HepG2 (cell line): ENCODE results near the gene HNF1B. TPM values are rescaled to one million over a fixed set of nuclear protein-coding genes. Genes with fewer than 3 reads are reported as not detected.

Source experiments
- ATAC-seq: fragments of 200-7000 bp; cut with Tn5 transposase; 3 replicates; pipeline ENCODE4 v1.9.1; 2020; ENCODE audit warnings: mild to moderate bottlenecking, moderate library complexity
- BruUV-seq: library from RNA; stranded (reverse); fragments of 400-500 nt; replicated peaks from 2 replicates; lab custom pipeline; 2021; lab: Mats Ljungman, UMichigan
- CTCF ChIA-PET: fragments of 300-600 bp; formaldehyde crosslinking; extraction: SDS; loops from one replicate; lab custom pipeline; 2021; ENCODE audit warnings: low total read pairs, inconsistent platforms, low intra/inter-chr PET ratio; lab: Yijun Ruan, JAX
- POLR2A ChIA-PET: fragments of 350-600 bp; sonication (Branson Sonifier 250); formaldehyde crosslinking; loops from one replicate; lab custom pipeline; 2020; ENCODE audit warnings: antibody characterized with exemption, inconsistent platforms; lab: Yijun Ruan, JAX
- DNase-seq: peaks from one replicate; pipeline ENCODE4 v3.0.0-alpha.2; 2015; ENCODE audit warnings: low spot score
- FAIRE-seq: peaks from 3 replicates; lab custom pipeline; 2011; peaks lifted over from hg19 to GRCh38; lab: Jason Lieb, UNC
- H2AFZ ChIP-seq: one replicate; pipeline ENCODE4 v1.6.1; 2011; ENCODE audit warnings: low read length, inconsistent platforms
- H3K27ac ChIP-seq: fragments of 300-600 bp; 3 replicates; pipeline ENCODE4 v1.8.0; 2011; ENCODE audit warnings: mixed run types, mild to moderate bottlenecking, mixed read lengths, low read length, inconsistent platforms; ENCODE audit not compliant: insufficient read depth; ENCODE audit errors: extremely low read length
- H3K27me3 ChIP-seq, 2 experiments: fragments of 200-600 bp in 1 of 2; 2 replicates in 1 of 2; 3 replicates in 1 of 2; pipeline versions ENCODE4 v1.6.0 to v1.8.0; 2011; ENCODE audit warnings: low read length in 2 of 2, mild to moderate bottlenecking in 2 of 2, moderate library complexity in 2 of 2, inconsistent platforms in 1 of 2; ENCODE audit not compliant: insufficient read depth in 2 of 2, control insufficient read depth in 1 of 2
- H3K36me3 ChIP-seq, 2 experiments: fragments of 200-600 bp in 1 of 2; replicated peaks in 1 of 2; 2 replicates in 1 of 2; 3 replicates in 1 of 2; pipeline versions ENCODE4 v1.5.1 to v1.8.0; 2011; ENCODE audit warnings: low read length in 2 of 2, inconsistent platforms in 1 of 2; ENCODE audit not compliant: insufficient read depth in 2 of 2, control insufficient read depth in 1 of 2
- H3K4me1 ChIP-seq: 2 replicates; pipeline ENCODE4 v1.5.1; 2012; ENCODE audit warnings: low read length, inconsistent platforms; ENCODE audit not compliant: insufficient read depth
- H3K4me2 ChIP-seq: 2 replicates; pipeline ENCODE4 v1.6.0; 2011; ENCODE audit warnings: low read depth, low read length, inconsistent platforms
- H3K4me3 ChIP-seq, 3 experiments: fragments of 200-600 bp in 1 of 3; sonication (generic), shearing (Covaris generic) in 1 of 3; replicated peaks in 1 of 3; 2 replicates each; pipeline ENCODE4 v1.5.1; 2011 to 2016; ENCODE audit warnings: low read length in 3 of 3, inconsistent platforms in 2 of 3, low read depth in 2 of 3, mild to moderate bottlenecking in 2 of 3, control low read depth in 1 of 3, mixed read lengths in 1 of 3; ENCODE audit not compliant: insufficient read depth in 1 of 3
- H3K79me2 ChIP-seq: one replicate; pipeline ENCODE4 v1.6.1; 2011; ENCODE audit warnings: low read length, inconsistent platforms; ENCODE audit not compliant: insufficient read depth
- H3K9ac ChIP-seq: 2 replicates; pipeline ENCODE4 v1.6.0; 2011; ENCODE audit warnings: mild to moderate bottlenecking, low read depth, low read length, inconsistent platforms; ENCODE audit not compliant: insufficient read depth
- H3K9me3 ChIP-seq: 2 replicates; pipeline ENCODE4 v1.5.1; 2012; ENCODE audit warnings: mild to moderate bottlenecking, low read length
- H4K20me1 ChIP-seq: 2 replicates; pipeline ENCODE4 v1.6.0; 2011; ENCODE audit warnings: inconsistent platforms, mild to moderate bottlenecking, low read length, moderate library complexity; ENCODE audit not compliant: insufficient read depth
- GPBP1L1 ChIP-seq: sonication (generic); formaldehyde crosslinking; IDR thresholded peaks from 2 replicates; pipeline ENCODE4 v1.5.0; 2020; ENCODE audit warnings: mild to moderate bottlenecking, missing genetic modification reagents
- TCF12 ChIP-seq, 2 experiments: fragments of 450-650 bp in 1 of 2; sonication (generic) in 1 of 2; formaldehyde crosslinking in 1 of 2; IDR thresholded peaks; 2 replicates each; pipeline versions ENCODE4 v1.6.1 to v1.8.0; 2017 to 2022; ENCODE audit warnings: antibody characterized with exemption in 1 of 2, mild to moderate bottlenecking in 1 of 2, missing genetic modification reagents in 1 of 2, moderate library complexity in 1 of 2
- ZBTB7B ChIP-seq: sonication (generic); formaldehyde crosslinking; IDR thresholded peaks from 2 replicates; pipeline ENCODE4 v1.4.0; 2020; ENCODE audit warnings: missing genetic modification reagents
- ZFP37 ChIP-seq: sonication (generic); formaldehyde crosslinking; IDR thresholded peaks from 2 replicates; pipeline ENCODE4 v1.4.0; 2020; ENCODE audit warnings: missing genetic modification reagents, borderline replicate concordance
- ZNF205 ChIP-seq: IDR thresholded peaks from 2 replicates; pipeline ENCODE4 v1.6.1; 2018; ENCODE audit warnings: missing biosample characterization, missing genetic modification reagents
- ZNF609 ChIP-seq: sonication (generic); formaldehyde crosslinking; IDR thresholded peaks from 2 replicates; pipeline ENCODE4 v1.4.0; 2020; ENCODE audit warnings: mild to moderate bottlenecking, missing genetic modification reagents, borderline replicate concordance
- ZNF678 ChIP-seq: sonication (generic); formaldehyde crosslinking; IDR thresholded peaks from 2 replicates; pipeline ENCODE4 v1.4.0; 2020; ENCODE audit warnings: mild to moderate bottlenecking, missing genetic modification reagents
- WGBS: methylation state at CpG from one replicate; pipeline ENCODE4 v1.1.6; 2017; ENCODE audit warnings: low lambda C conversion rate; 5-methylcytosine and 5-hydroxymethylcytosine counted together
- in situ Hi-C: cut with HindIII; loops from 2 replicates; pipeline ENCODE4 v1.10.0; 2017; ENCODE audit warnings: low pct_unique_long_range_greater_than_20kb; ENCODE audit not compliant: extremely low pct_ligation_motif_present
- intact Hi-C: fragments of 100-400 bp; cut with micrococcal nuclease; formaldehyde crosslinking; loops from one replicate; pipeline ENCODE4 v1.10.0; 2022; ENCODE audit not compliant: unreplicated experiment
- polyA plus RNA-seq, 8 experiments: library from polyadenylated mRNA; depleted of rRNA in 3 of 8; stranded (reverse) in 7 of 8; unstranded in 1 of 8; fragments of >200 nt; fragmentation: Illumina TruSeq in 4 of 8; extraction: Trizol in 4 of 8; gene quantifications; 2 replicates each; pipeline versions ENCODE4 v1.2.1 to v1.2.3, GENCODE V29; 2011 to 2016; ENCODE audit warnings: low read depth in 4 of 8, missing spikeins in 1 of 8, mixed read lengths in 1 of 8; ENCODE audit not compliant: insufficient read depth in 1 of 8
- total RNA-seq, 5 experiments: library from RNA; depleted of rRNA; stranded (reverse); fragments of >200 nt; fragmentation: Illumina TruSeq; extraction: Trizol; gene quantifications; 2 replicates each; pipeline ENCODE4 v1.2.3, GENCODE V29; 2016; ENCODE audit warnings: low read depth in 1 of 5
- TF ChIP-seq, protein P1 (sequence below): sonication (generic); formaldehyde crosslinking; IDR thresholded peaks from 2 replicates; pipeline ENCODE4 v1.5.0; 2020; ENCODE audit warnings: mild to moderate bottlenecking, missing genetic modification reagents

HNF1B gene
- total and polyA plus RNA-seq, 2 of the 13 experiments (the other 11 are each of a cell fraction or from before 2014, with no cell fraction given) = 1.9 to 5.3 TPM

GRCh38 chr17:37664214-37664613 lies 80.6 kb downstream of the HNF1B start:
- H3K4me1 ChIP-seq = peaks cover 47% of the 10 kb centered on the region
- H3K36me3 ChIP-seq = no peaks in the 10 kb centered on the region
- H4K20me1 ChIP-seq = no peaks in the 10 kb centered on the region
- no peaks in the 10 kb centered on the region for H3K9me3 ChIP-seq
- H3K4me3 ChIP-seq = no peak overlapping the region
- ChIA-PET POLR2A (no interaction called here), CTCF (no interaction called here)
- 70% methylated on average over 3 of the region's 3 CpGs for WGBS
- H3K4me2 ChIP-seq = no peak overlapping the region
- H3K9ac ChIP-seq = no peak overlapping the region
- DNase-seq (no peak), ATAC-seq (no peak)
- H3K79me2 ChIP-seq = no peaks in the 10 kb centered on the region
- H3K27me3 ChIP-seq = no peaks in the 10 kb centered on the region
- no peak overlapping the region for H2AFZ ChIP-seq
- intact Hi-C loops = no loop called here
- H3K27ac ChIP-seq = no peak overlapping the region
- BruUV-seq = no TSS peak
- TF ChIP-seq GPBP1L1 (CRISPR knock-in tag) (no peak), ZNF205 (CRISPR knock-in tag) (no peak), TCF12 (IDR thresholded peaks at IDR 0.05) (no peak), TCF12 (CRISPR knock-in tag; IDR thresholded peaks at IDR 0.05) (no peak), ZFP37 (no peak), ZNF678 (CRISPR knock-in tag) (no peak), ZNF609 (no peak), ZBTB7B (CRISPR knock-in tag) (no peak)
- TF ChIP-seq, protein P1, sequence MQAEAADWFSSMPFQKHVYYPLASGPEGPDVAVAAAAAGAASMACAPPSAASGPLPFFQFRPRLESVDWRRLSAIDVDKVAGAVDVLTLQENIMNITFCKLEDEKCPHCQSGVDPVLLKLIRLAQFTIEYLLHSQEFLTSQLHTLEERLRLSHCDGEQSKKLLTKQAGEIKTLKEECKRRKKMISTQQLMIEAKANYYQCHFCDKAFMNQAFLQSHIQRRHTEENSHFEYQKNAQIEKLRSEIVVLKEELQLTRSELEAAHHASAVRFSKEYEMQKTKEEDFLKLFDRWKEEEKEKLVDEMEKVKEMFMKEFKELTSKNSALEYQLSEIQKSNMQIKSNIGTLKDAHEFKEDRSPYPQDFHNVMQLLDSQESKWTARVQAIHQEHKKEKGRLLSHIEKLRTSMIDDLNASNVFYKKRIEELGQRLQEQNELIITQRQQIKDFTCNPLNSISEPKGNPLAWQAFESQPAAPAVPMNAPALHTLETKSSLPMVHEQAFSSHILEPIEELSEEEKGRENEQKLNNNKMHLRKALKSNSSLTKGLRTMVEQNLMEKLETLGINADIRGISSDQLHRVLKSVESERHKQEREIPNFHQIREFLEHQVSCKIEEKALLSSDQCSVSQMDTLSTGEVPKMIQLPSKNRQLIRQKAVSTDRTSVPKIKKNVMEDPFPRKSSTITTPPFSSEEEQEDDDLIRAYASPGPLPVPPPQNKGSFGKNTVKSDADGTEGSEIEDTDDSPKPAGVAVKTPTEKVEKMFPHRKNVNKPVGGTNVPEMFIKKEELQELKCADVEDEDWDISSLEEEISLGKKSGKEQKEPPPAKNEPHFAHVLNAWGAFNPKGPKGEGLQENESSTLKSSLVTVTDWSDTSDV (CRISPR knock-in tag) = no peak
- TF ChIP-seq, all 625 proteins: peak for 0
- FAIRE-seq = no peak
- in situ Hi-C loops = no loop called here
